Progenitor cell of endocrine pancreas (in vitro differentiated cells): ENCODE results near the gene PPME1. TPM values are rescaled to one million over a fixed set of nuclear protein-coding genes. Genes with fewer than 3 reads are reported as not detected.
A peak's percentile ranks its signal among the peaks of the same experiment; 100 is the strongest.
"Not testable (repeated sequence)": the region's sequence is repeated elsewhere in the genome, so short reads cannot be mapped to it uniquely, and the experiment has no call there.

Experiments used
- DNase-seq: peaks from one replicate; pipeline ENCODE4 v3.0.0; 2021; ENCODE audit warnings: low spot score; ENCODE audit not compliant: unreplicated experiment
- H3K27ac Mint-ChIP-seq: 2 replicates; pipeline ENCODE4 v1.8.0; 2021; ENCODE audit warnings: mild to moderate bottlenecking, moderate library complexity, mixed read lengths
- H3K27me3 Mint-ChIP-seq: 2 replicates; pipeline ENCODE4 v1.8.0; 2021; ENCODE audit warnings: mixed read lengths
- H3K36me3 Mint-ChIP-seq: 2 replicates; pipeline ENCODE4 v1.8.0; 2022; ENCODE audit warnings: mixed read lengths; ENCODE audit not compliant: insufficient read depth
- H3K4me1 Mint-ChIP-seq: 2 replicates; pipeline ENCODE4 v1.8.0; 2021; ENCODE audit warnings: low read depth, mixed read lengths
- H3K4me3 Mint-ChIP-seq: 2 replicates; pipeline ENCODE4 v1.8.0; 2021; ENCODE audit warnings: low read depth, mild to moderate bottlenecking, moderate library complexity, mixed read lengths
- H3K9me3 Mint-ChIP-seq: 2 replicates; pipeline ENCODE4 v1.8.0; 2021; ENCODE audit warnings: low read depth, mixed read lengths
- long read RNA-seq: library from polyadenylated mRNA; unstranded; transcript quantifications from one replicate; pipeline ENCODE4 v2.0.0, GENCODE V29; 2020
- total RNA-seq: library from RNA; stranded (reverse); gene quantifications from 2 replicates; pipeline ENCODE4 v1.2.1, GENCODE V29; 2021
- TF ChIP-seq, protein P1 (sequence below): fragments of 200-600 bp; sonication (generic); IDR thresholded peaks from one replicate; pipeline ENCODE4 v1.5.0; 2021; ENCODE audit warnings: antibody characterized with exemption, mild to moderate bottlenecking; ENCODE audit not compliant: unreplicated experiment

PPME1 gene, protein sequence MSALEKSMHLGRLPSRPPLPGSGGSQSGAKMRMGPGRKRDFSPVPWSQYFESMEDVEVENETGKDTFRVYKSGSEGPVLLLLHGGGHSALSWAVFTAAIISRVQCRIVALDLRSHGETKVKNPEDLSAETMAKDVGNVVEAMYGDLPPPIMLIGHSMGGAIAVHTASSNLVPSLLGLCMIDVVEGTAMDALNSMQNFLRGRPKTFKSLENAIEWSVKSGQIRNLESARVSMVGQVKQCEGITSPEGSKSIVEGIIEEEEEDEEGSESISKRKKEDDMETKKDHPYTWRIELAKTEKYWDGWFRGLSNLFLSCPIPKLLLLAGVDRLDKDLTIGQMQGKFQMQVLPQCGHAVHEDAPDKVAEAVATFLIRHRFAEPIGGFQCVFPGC
- total RNA-seq: 44.6 and 45.9 TPM in 2 replicates
- long read RNA-seq, transcript PPME1-201 (14 exons, 2,677 nt): major isoform, 88 of 104 reads
- long read RNA-seq, partial matches to known transcripts: 6 of 104 reads
- long read RNA-seq, other reads (novel, unspliced or antisense): 7 of 104 reads

DNA sequence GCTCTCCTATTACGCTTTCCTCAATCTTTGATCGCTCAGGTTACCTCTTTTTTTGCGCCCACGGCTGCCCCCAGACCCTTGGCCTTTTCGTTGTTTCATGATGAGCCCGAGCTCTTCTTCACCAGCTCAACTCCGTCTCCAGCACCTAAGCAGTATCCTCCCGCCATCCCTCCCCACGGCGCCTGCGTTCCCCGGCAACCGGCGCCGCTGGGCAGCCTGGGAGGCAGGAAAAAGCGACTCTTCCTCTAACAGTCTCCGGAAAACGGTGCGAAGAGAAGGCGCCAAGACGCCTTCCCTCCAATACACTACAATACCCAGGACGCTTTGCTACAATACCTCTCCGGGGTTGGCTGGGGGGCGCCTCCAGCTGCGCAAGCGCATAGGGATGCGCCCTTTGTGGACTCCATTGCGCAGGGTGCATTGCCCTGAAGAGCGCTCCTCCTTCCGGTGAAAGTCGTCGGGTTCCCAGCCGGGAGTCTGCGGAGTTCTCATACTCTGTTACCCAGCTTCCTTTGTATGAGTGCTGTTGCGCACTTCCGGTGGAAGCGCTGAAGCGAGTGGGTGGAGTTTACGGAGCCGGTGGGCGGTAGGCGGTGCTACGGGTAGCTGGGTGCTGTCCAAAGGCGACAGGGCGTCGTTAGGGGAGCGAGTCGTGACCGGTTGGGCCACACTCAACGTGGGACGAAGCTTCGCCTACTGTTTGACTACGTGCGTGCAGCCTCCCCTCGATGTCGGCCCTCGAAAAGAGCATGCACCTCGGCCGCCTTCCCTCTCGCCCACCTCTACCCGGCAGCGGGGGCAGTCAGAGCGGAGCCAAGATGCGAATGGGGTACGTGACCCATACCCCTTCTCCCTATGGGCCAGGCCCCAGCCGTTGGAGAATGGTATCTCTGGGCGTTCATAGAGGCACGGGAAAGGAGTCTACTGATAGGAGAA, at the start of gene PPME1, which contains the start of gene C2CD3:
Gene PPME1 (plus strand): TSS at position 596 of the 936 bp plus-strand sequence. CDS start 133 bp downstream, at position 729.
Gene C2CD3 (minus strand): TSS at position 309 of the 936 bp plus-strand sequence. CDS start 210 bp downstream, at position 99.
- TF ChIP-seq, protein P1, sequence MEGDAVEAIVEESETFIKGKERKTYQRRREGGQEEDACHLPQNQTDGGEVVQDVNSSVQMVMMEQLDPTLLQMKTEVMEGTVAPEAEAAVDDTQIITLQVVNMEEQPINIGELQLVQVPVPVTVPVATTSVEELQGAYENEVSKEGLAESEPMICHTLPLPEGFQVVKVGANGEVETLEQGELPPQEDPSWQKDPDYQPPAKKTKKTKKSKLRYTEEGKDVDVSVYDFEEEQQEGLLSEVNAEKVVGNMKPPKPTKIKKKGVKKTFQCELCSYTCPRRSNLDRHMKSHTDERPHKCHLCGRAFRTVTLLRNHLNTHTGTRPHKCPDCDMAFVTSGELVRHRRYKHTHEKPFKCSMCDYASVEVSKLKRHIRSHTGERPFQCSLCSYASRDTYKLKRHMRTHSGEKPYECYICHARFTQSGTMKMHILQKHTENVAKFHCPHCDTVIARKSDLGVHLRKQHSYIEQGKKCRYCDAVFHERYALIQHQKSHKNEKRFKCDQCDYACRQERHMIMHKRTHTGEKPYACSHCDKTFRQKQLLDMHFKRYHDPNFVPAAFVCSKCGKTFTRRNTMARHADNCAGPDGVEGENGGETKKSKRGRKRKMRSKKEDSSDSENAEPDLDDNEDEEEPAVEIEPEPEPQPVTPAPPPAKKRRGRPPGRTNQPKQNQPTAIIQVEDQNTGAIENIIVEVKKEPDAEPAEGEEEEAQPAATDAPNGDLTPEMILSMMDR: peak; percentile 34
- Mint-ChIP-seq H3K4me3 (no peak within 1 kb of the TSS), H3K9me3 (no peaks in the 10 kb centered on the region), H3K4me1 (peaks cover 6% of the 10 kb centered on the region), H3K27me3 (no peaks in the 10 kb centered on the region), H3K36me3 (peaks cover 8% of the 10 kb centered on the region), H3K27ac (no peak within 1 kb of the TSS)
- peak; percentile 95 for DNase-seq

DNA sequence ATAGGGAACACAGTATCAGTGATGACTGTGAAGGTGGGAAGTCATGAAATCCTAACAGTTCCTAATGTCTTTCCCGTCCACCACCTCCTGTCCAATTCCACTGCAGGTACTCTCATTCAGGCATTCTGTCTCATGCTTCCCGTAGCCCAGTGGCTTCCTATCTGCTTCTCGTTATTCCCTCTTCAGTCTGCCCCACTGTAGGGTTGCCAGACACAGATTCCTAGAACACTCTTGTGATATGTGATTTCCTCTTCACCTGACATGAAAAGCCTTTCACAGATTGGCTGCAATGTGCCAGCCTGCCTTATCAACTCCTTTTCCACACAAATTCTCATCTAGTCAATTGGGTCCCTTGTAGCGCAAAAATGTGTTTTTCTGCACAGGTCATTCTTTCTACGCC, 49.3 kb upstream of the PPME1 start:
- Mint-ChIP-seq H3K9me3 (no peaks in the 10 kb centered on the region), H3K36me3 (peaks cover 29% of the 10 kb centered on the region), H3K27ac (no peak overlapping the region), H3K27me3 (no peaks in the 10 kb centered on the region), H3K4me3 (no peak overlapping the region), H3K4me1 (peaks cover 13% of the 10 kb centered on the region)
- TF ChIP-seq, protein P1: no peak
- no peak for DNase-seq

DNA sequence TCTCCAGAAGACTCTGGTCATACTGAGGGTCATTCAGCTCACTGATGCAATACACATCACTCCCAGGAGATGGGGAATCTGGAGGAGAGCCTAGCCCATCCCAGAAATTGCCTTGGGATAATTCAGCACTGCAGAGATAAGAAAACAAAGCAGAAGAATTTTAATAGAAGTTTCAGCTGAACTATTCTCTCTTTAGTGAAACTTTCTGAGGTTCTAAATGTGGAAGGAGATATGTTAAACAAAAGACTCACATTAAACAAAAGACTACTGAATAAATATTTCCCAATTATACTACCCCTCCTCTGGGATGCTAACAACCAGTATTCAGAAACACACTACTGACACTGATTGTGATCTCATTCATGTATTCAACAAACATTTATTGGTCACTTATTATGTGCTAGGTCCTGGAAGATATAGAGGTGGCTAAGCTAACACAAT, 48.1 kb upstream of the PPME1 start:
- Mint-ChIP-seq H3K9me3 (no peaks in the 10 kb centered on the region), H3K36me3 (peaks cover 25% of the 10 kb centered on the region), H3K4me1 (peaks cover 13% of the 10 kb centered on the region), H3K27me3 (no peaks in the 10 kb centered on the region), H3K4me3 (no peak overlapping the region), H3K27ac (no peak overlapping the region)
- TF ChIP-seq, protein P1: no peak
- no peak for DNase-seq

DNA sequence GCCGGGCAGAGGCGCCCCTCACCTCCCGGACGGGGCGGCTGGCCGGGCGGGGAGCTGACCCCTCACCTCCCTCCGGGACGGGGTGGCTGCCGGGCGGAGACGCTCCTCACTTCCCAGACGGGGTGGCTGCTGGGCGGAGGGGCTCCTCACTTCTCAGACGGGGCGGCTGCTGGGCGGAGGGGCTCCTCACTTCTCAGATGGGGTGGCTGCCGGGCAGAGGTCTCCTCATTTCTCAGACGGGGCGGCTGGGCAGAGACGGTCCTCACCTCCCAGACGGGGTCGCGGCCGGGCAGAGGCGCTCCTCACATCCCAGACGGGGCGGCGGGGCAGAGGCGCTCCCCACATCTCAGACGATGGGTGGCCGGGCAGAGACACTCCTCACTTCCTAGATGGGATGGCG, 42.0 kb upstream of the PPME1 start:
- not testable (repeated sequence) for H3K27ac Mint-ChIP-seq, H3K27me3 Mint-ChIP-seq, H3K9me3 Mint-ChIP-seq, H3K4me1 Mint-ChIP-seq, DNase-seq, H3K4me3 Mint-ChIP-seq
- peaks cover 36% of the 10 kb centered on the region for H3K36me3 Mint-ChIP-seq

DNA sequence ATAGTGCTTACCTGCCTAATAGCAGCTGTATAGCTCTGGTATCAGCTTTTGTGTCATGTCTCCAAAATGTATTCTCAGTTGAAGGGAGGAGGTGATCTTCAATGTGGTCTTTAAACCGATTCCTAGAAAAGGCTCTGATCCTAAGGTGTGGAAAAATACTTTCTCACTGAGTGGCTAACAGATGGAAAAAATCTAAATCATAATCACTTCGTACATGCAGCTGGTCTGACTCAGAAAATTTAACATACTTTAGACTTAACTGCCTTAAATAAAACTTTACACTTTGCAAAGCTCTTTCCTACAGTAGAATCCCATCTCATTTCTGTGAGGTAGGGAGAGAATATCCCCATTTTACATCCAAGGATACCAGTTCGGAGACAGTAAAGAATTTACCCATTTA, 38.3 kb upstream of the PPME1 start:
- TF ChIP-seq, protein P1: no peak
- H3K27me3 Mint-ChIP-seq: no peaks in the 10 kb centered on the region
- H3K27ac Mint-ChIP-seq: no peak overlapping the region
- DNase-seq: no peak
- H3K9me3 Mint-ChIP-seq: no peaks in the 10 kb centered on the region
- no peak overlapping the region for H3K4me3 Mint-ChIP-seq
- H3K4me1 Mint-ChIP-seq: peaks cover 2% of the 10 kb centered on the region
- H3K36me3 Mint-ChIP-seq: peaks cover 37% of the 10 kb centered on the region
